HG02642 (cell line): ENCODE results near the gene KIF6.
"Not testable (repeated sequence)": the region's sequence is repeated elsewhere in the genome, so short reads cannot be mapped to it uniquely, and the experiment has no call there.

ENCODE experiments used
- ATAC-seq: cut with Tn5 transposase; IDR thresholded peaks from one replicate; pipeline ENCODE4 v1.9.1; 2021; ENCODE audit warnings: mild to moderate bottlenecking; ENCODE audit not compliant: unreplicated experiment, poor library complexity

Gene KIF6

GRCh38 chr6:39714802-39715201 lies 10.4 kb downstream of the KIF6 start:
- ATAC-seq, result no peak

- ATAC-seq, result no peak
Observed at GRCh38 chr6:39707962-39708683, 17.1 kb downstream of the KIF6 start.

- no peak for ATAC-seq
Observed at GRCh38 chr6:39706819-39707335, 18.3 kb downstream of the KIF6 start.

- no peak for ATAC-seq
Observed at GRCh38 chr6:39702265-39702664, 22.9 kb downstream of the KIF6 start.

- no peak for ATAC-seq
Observed at GRCh38 chr6:39700362-39700761, 24.8 kb downstream of the KIF6 start.

- ATAC-seq, result no peak
Observed at GRCh38 chr6:39698789-39699188, 26.4 kb downstream of the KIF6 start.

- ATAC-seq, result peak; percentile 60
Observed at GRCh38 chr6:39696986-39697788, 28.0 kb downstream of the KIF6 start.

GRCh38 chr6:39695447-39695846 lies 29.8 kb downstream of the KIF6 start:
- peak; percentile 44 for ATAC-seq

GRCh38 chr6:39693206-39693605 lies 32.0 kb downstream of the KIF6 start:
- ATAC-seq, result no peak

GRCh38 chr6:39688494-39688893 lies 36.7 kb downstream of the KIF6 start:
- no peak for ATAC-seq

GRCh38 chr6:39686976-39687375 lies 38.2 kb downstream of the KIF6 start:
- no peak for ATAC-seq

- no peak for ATAC-seq
Observed at GRCh38 chr6:39685938-39686337, 39.3 kb downstream of the KIF6 start.

GRCh38 chr6:39685489-39685826 lies 39.8 kb downstream of the KIF6 start:
- no peak for ATAC-seq

- ATAC-seq, result no peak
Observed at GRCh38 chr6:39684790-39685488, 40.3 kb downstream of the KIF6 start.

GRCh38 chr6:39681674-39682121 lies 43.5 kb downstream of the KIF6 start:
- no peak for ATAC-seq

- ATAC-seq, result no peak
Observed at GRCh38 chr6:39678914-39679313, 46.3 kb downstream of the KIF6 start.

GRCh38 chr6:39677318-39677717 lies 47.9 kb downstream of the KIF6 start:
- not testable (repeated sequence) for ATAC-seq

GRCh38 chr6:39670519-39670918 lies 54.7 kb downstream of the KIF6 start:
- ATAC-seq, result no peak

GRCh38 chr6:39669973-39670342 lies 55.2 kb downstream of the KIF6 start:
- ATAC-seq, result no peak

GRCh38 chr6:39669207-39669972 lies 55.8 kb downstream of the KIF6 start:
- ATAC-seq, result no peak
